ENCODE measurements around the gene BDP1. TPM values are rescaled to one million over a fixed set of nuclear protein-coding genes. Genes with fewer than 3 reads are reported as not detected.
"Not testable (repeated sequence)": the region's sequence is repeated elsewhere in the genome, so short reads cannot be mapped to it uniquely, and the experiment has no call there.

Gene BDP1
- total RNA-seq, 1 donor from 2014 or later, result 16.3 TPM

GRCh38 chr5:71569748-71570509, 114.5 kb downstream of the BDP1 start:
- DNase-seq (ENCODE audit: low spot score), result no peak

GRCh38 chr5:71571811-71572210, 116.4 kb downstream of the BDP1 start:
- DNase-seq (ENCODE audit: low spot score), result not testable (repeated sequence)

- DNase-seq (ENCODE audit: low spot score), result no peak
Observed at GRCh38 chr5:71573591-71573990, 118.1 kb downstream of the BDP1 start.

GRCh38 chr5:71575588-71575987, 120.1 kb downstream of the BDP1 start:
- not testable (repeated sequence) for DNase-seq (ENCODE audit: low spot score)

GRCh38 chr5:71576241-71576640, 120.8 kb downstream of the BDP1 start:
- DNase-seq (ENCODE audit: low spot score), result no peak

- DNase-seq (ENCODE audit: low spot score), result not testable (repeated sequence)
Observed at GRCh38 chr5:71577839-71578238, 122.4 kb downstream of the BDP1 start.

GRCh38 chr5:71582945-71583584, 127.6 kb downstream of the BDP1 start:
- DNase-seq (ENCODE audit: low spot score), result no peak

GRCh38 chr5:71586052-71586940, 130.8 kb downstream of the BDP1 start:
- no peak for DNase-seq (ENCODE audit: low spot score)

GRCh38 chr5:71586941-71587765, 131.7 kb downstream of the BDP1 start, which contains the start of gene MCCC2:
TSS of gene MCCC2 (plus strand) at chr5:71587340. CDS start at chr5:71587426, 86 bp downstream.
- peak; percentile 98 for DNase-seq (ENCODE audit: low spot score)

- no peak for DNase-seq (ENCODE audit: low spot score)
Observed at GRCh38 chr5:71587766-71588532, 132.5 kb downstream of the BDP1 start.

- DNase-seq (ENCODE audit: low spot score), result no peak
Observed at GRCh38 chr5:71588533-71588885, 133.1 kb downstream of the BDP1 start.

GRCh38 chr5:71589903-71590302, 134.5 kb downstream of the BDP1 start:
- DNase-seq (ENCODE audit: low spot score), result no peak

GRCh38 chr5:71591100-71591499, 135.6 kb downstream of the BDP1 start:
- no peak for DNase-seq (ENCODE audit: low spot score)

GRCh38 chr5:71596169-71596568, 140.7 kb downstream of the BDP1 start:
- no peak for DNase-seq (ENCODE audit: low spot score)

GRCh38 chr5:71597001-71597400, 141.6 kb downstream of the BDP1 start:
- no peak for DNase-seq (ENCODE audit: low spot score)

- DNase-seq (ENCODE audit: low spot score), result no peak
Observed at GRCh38 chr5:71600783-71601182, 145.3 kb downstream of the BDP1 start.

GRCh38 chr5:71601222-71602026, 146.0 kb downstream of the BDP1 start:
- DNase-seq (ENCODE audit: low spot score), result peak; percentile 50

- DNase-seq (ENCODE audit: low spot score), result not testable (repeated sequence)
Observed at GRCh38 chr5:71609916-71610315, 154.5 kb downstream of the BDP1 start.

- DNase-seq (ENCODE audit: low spot score), result no peak
Observed at GRCh38 chr5:71615809-71616208, 160.4 kb downstream of the BDP1 start.
